HFF-Myc (cell line): Measurements from ENCODE around the gene MALAT1.
A peak's percentile ranks its signal among the peaks of the same experiment; 100 is the strongest.
"Not testable (repeated sequence)": the region's sequence is repeated elsewhere in the genome, so short reads cannot be mapped to it uniquely, and the experiment has no call there.

Source experiments
- DNase-seq: peaks from one replicate; pipeline ENCODE4 v3.0.0-alpha.2; 2011; ENCODE audit warnings: low read depth; ENCODE audit errors: extremely low read depth
- H3K4me3 ChIP-seq: replicated peaks from 2 replicates; pipeline ENCODE4 v1.5.1; 2011; ENCODE audit warnings: low read depth, mild to moderate bottlenecking, control low read depth, low read length
- TF ChIP-seq, protein P1 (sequence below): IDR thresholded peaks from 2 replicates; pipeline ENCODE4 v1.5.1; 2012; ENCODE audit warnings: mild to moderate bottlenecking, low read depth, low read length, control low read depth; ENCODE audit errors: missing control alignments

The MALAT1 gene

DNA sequence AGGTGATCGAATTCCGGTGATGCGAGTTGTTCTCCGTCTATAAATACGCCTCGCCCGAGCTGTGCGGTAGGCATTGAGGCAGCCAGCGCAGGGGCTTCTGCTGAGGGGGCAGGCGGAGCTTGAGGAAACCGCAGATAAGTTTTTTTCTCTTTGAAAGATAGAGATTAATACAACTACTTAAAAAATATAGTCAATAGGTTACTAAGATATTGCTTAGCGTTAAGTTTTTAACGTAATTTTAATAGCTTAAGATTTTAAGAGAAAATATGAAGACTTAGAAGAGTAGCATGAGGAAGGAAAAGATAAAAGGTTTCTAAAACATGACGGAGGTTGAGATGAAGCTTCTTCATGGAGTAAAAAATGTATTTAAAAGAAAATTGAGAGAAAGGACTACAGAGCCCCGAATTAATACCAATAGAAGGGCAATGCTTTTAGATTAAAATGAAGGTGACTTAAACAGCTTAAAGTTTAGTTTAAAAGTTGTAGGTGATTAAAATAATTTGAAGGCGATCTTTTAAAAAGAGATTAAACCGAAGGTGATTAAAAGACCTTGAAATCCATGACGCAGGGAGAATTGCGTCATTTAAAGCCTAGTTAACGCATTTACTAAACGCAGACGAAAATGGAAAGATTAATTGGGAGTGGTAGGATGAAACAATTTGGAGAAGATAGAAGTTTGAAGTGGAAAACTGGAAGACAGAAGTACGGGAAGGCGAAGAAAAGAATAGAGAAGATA is at the start of gene MALAT1:
MALAT1 (plus strand) TSS at position 69 of the 736 bp plus-strand sequence.
- peak; percentile 85 for DNase-seq
- TF ChIP-seq, protein P1, sequence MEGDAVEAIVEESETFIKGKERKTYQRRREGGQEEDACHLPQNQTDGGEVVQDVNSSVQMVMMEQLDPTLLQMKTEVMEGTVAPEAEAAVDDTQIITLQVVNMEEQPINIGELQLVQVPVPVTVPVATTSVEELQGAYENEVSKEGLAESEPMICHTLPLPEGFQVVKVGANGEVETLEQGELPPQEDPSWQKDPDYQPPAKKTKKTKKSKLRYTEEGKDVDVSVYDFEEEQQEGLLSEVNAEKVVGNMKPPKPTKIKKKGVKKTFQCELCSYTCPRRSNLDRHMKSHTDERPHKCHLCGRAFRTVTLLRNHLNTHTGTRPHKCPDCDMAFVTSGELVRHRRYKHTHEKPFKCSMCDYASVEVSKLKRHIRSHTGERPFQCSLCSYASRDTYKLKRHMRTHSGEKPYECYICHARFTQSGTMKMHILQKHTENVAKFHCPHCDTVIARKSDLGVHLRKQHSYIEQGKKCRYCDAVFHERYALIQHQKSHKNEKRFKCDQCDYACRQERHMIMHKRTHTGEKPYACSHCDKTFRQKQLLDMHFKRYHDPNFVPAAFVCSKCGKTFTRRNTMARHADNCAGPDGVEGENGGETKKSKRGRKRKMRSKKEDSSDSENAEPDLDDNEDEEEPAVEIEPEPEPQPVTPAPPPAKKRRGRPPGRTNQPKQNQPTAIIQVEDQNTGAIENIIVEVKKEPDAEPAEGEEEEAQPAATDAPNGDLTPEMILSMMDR: no peak

DNA sequence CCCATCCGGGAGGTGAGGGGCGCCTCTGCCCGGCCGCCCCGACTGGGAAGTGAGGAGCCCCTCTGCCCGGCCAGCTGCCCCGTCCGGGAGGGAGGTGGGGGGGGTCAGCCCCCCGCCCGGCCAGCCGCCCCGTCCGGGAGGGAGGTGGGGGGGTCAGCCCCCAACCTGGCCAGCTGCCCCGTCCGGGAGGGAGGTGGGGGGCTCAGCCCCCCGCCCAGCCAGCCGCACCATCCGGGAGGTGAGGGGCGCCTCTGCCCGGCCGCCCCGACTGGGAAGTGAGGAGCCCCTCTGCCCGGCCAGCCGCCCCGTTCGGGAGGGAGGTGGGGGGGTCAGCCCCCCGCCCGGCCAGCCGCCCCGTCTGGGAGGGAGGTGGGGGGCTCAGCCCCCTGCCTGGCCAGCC is 47.5 kb upstream of the MALAT1 start:
- DNase-seq: not testable (repeated sequence)

More for the DNA sequence above, at the start of gene MALAT1:
- peak within 1 kb of the TSS; percentile 84 for H3K4me3 ChIP-seq

DNA sequence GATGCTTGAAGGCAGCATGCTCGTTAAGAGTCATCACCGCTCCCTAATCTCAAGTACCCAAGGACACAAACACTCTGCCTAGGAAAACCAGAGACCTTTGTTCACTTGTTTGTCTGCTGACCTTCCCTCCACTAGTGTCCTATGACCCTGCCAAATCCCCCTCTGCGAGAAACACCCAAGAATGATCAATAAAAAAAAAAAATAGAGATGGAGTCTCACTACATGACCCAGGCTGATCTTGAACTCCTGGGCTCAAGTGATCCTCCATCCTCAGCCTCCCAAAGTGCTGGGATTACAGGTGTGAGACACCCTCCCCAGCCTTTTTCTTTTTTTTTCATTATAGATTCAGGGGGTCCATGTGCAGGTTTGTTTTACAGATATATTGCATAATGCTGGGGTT is 46.6 kb upstream of the MALAT1 start:
- not testable (repeated sequence) for H3K4me3 ChIP-seq, DNase-seq

More for the DNA sequence above, 47.5 kb upstream of the MALAT1 start:
- not testable (repeated sequence) for H3K4me3 ChIP-seq

DNA sequence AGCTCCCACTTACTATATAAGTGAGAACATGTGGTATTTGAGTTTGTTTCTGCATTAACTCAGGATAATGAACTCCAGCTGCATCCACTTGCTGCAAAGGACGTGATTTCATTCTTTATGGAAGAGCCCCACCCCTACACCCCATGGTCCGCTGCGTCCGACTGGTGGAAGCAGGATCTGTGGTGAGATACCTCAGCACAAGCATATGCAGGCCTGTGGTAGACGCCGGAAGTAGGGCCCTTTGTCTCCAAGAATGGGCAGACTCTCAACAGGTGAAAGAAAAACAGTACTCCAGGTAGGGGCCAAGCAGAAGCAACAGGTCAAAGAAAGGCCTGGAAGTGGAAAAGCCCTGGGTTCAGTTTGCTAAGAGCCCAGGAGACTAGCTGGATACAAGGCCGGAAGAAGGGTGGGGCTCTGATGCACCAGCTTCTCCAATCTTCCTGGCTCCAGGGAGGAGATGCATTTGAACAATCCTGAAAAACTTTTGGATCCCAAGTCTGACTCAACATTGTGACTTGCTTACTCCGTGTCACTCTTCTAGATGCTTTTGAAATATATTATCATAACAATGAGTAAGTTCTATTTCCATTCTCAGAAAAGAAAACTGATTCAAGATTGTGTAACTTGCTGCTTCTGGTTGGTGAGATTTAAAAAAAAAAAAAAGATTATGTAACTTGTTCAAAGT is 45.9 kb upstream of the MALAT1 start:
- H3K4me3 ChIP-seq: no peak overlapping the region
- TF ChIP-seq, protein P1: no peak
- peak; percentile 98 for DNase-seq

DNA sequence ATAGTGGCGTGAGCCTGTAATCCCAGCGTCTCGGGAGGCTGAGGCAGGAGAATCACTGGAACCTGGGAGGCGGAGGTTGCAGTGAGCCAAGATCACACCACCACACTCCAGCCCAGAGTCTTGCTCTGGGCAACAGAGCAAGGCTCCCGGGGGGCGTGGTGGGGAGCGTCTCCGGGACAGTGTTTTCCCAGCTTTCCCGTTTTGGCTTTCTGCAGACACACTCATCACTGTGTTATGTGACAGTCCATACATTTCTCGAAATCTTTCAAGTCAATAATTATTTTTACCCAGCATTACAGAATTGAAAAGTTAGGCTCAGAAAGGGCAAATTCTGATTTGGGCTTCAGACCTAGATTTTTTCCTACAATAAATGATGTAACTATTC is 44.5 kb upstream of the MALAT1 start:
- H3K4me3 ChIP-seq: peak overlapping the region; percentile 52
- TF ChIP-seq, protein P1: no peak
- no peak for DNase-seq

DNA sequence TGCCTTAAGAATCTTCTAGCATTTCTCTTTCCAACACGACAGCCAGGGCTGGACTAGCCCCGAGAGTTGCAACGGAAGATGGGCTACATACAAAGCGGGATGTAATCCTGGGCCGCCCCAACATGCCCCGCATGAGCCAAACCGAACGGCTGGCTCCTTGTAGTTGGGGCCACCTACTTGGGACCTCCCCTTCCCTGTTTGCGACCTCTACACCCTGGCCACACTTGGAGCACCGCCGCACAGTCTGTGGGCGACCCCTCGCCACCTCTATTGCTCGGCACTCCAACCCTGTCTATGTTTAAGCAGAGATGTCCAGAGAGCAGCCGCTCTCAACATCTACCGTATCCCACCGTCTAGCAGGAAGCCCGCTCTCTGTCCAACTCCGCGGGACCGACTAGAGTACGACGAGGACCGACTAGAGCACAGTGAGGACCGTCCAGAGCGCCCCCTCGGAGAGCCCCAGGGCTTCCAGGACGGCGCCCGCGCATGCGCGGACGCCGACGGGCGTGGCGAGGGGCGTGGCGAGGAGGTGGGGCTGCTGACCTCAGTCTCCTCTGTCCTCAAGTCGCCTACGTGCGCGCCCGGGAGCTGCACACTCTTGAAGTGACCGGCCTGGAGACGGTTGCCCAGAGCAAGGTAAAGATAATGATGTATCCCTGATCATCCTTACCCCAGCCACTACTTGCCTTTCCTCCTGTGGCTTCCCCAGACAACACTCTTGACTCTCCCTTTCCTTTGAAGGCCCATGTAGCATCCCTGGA is 44.0 kb upstream of the MALAT1 start:
- H3K4me3 ChIP-seq: peak overlapping the region; percentile 52
- DNase-seq: no peak
- TF ChIP-seq, protein P1: peak; percentile 6

DNA sequence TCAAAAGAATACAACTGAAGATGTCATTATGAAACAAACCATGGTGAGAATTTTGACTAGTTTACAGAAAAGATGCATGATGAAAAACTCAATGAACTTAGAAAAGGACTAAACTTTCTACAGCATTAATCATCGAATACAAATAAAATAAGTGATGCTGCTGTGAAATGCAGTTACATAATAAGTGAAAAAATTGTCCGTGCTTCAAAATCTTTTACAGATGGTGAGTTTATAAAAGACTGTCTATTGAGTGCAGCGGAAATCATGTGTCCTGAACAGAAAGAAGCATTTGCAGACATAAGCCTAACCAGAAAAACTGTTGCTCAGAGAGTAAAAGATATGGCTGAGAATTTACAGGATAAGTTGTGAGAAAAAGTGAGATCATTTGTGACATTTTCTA is 42.4 kb upstream of the MALAT1 start:
- H3K4me3 ChIP-seq: peak overlapping the region; percentile 10; the same call in 1 of the 2 replicates
- no peak for DNase-seq
- TF ChIP-seq, protein P1: no peak
